ENCODE data around the gene MAFF.
A peak's percentile ranks its signal among the peaks of the same experiment; 100 is the strongest.

Gene MAFF

DNA sequence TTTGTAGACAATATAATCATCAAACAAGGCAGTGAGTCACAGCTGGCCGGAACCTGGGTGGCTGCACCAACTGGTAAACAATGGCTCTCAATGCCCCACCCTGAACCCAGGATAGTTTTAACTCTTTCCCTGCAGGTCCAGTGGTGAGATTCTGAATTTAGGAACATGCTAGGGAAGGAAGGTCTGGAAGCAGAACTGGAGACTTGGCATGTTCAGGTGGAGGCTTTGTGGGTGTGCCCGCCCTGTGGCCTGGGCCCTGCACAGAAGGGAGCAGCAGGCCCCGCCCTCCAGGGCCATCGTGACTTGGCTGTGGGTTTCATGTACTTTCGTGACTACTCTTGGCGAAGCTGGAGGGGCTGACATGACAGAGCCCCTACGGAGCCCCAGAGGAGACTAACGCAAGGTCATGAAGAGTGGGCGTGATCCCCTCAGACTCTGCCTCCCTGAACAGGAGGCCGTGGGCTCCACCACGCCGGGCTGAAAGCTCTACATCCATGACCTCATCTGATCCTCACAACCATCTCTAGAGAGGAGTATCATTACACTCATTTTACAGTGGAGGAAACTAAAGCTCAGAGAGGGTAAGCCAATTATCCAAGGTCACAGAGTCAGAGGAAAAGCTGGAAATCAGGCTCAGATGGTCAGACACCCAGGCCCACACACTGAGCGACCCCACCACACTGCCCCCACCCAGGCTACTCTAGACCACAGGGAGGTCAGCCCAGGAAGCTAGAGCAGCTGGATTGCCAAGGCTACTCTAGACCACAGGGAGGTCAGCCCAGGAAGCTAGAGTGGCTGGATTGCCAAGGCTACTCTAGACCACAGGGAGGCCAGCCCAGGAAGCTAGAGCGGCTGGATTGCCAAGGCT is 27.3 kb downstream of the MAFF start:
- Histone ChIP-seq H3K36me3 (replicated peaks; ENCODE audit: low read depth, low read length) (peaks cover 79% of the 10 kb centered on the region), H2AFZ (ENCODE audit: low read depth, low read length) (no peak overlapping the region), H3K27ac (ENCODE audit: low read length) (no peak overlapping the region), H3K4me3 (ENCODE audit: low read length) (no peak overlapping the region), H3K4me1 (ENCODE audit: low read length) (no peaks in the 10 kb centered on the region), H4K20me1 (ENCODE audit: insufficient read depth, low read length) (peaks cover 14% of the 10 kb centered on the region), H3K9me3 (ENCODE audit: insufficient read depth, low read length) (no peaks in the 10 kb centered on the region), H3K9ac (ENCODE audit: low read length) (no peak overlapping the region), H3K4me2 (ENCODE audit: low read length) (no peak overlapping the region), H3K79me2 (ENCODE audit: low read length) (no peaks in the 10 kb centered on the region), H3K27me3 (ENCODE audit: low read depth, low read length) (no peaks in the 10 kb centered on the region)
- TF ChIP-seq, protein P1, sequence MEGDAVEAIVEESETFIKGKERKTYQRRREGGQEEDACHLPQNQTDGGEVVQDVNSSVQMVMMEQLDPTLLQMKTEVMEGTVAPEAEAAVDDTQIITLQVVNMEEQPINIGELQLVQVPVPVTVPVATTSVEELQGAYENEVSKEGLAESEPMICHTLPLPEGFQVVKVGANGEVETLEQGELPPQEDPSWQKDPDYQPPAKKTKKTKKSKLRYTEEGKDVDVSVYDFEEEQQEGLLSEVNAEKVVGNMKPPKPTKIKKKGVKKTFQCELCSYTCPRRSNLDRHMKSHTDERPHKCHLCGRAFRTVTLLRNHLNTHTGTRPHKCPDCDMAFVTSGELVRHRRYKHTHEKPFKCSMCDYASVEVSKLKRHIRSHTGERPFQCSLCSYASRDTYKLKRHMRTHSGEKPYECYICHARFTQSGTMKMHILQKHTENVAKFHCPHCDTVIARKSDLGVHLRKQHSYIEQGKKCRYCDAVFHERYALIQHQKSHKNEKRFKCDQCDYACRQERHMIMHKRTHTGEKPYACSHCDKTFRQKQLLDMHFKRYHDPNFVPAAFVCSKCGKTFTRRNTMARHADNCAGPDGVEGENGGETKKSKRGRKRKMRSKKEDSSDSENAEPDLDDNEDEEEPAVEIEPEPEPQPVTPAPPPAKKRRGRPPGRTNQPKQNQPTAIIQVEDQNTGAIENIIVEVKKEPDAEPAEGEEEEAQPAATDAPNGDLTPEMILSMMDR (IDR thresholded peaks at IDR 0.05; ENCODE audit: low read depth, low read length), result no peak
- TF ChIP-seq EZH2phosphoT487 (IDR thresholded peaks at IDR 0.05; ENCODE audit: low read depth), result no peak

DNA sequence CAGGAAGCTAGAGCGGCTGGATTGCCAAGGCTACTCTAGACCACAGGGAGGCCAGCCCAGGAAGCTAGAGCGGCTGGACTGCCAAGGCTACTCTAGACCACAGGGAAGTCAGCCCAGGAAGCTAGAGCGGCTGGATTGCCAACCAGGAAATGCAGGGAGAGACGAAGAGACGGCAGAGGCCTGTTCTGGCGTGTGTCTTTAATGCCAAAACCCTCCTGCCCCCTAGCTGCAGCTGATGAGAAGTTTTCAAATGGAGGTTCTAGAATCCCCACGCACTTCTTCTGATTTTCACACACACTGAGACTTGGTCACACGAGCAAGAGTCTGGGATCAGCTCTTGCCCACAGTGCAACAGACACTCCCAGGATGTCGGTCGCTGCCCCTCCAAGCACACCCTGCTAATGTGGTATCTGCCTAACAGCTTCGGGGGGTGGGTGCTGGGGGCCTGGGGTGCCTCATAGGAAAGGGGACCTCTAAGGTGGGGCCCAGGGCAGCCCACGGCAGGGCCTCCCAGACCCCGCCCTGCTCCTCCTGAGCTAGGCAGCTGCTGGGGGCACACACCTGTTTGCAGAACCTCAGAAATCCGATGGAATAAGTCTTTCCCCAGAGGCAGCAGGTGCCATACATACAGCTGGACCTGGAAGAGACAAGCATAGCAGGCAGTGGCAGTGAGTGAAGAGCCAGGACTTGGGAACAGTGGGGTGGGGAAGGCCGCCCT is 28.5 kb downstream of the MAFF start:
- Histone ChIP-seq H3K79me2 (ENCODE audit: low read length) (no peaks in the 10 kb centered on the region), H3K27ac (ENCODE audit: low read length) (no peak overlapping the region), H4K20me1 (ENCODE audit: insufficient read depth, low read length) (peaks cover 22% of the 10 kb centered on the region)

DNA sequence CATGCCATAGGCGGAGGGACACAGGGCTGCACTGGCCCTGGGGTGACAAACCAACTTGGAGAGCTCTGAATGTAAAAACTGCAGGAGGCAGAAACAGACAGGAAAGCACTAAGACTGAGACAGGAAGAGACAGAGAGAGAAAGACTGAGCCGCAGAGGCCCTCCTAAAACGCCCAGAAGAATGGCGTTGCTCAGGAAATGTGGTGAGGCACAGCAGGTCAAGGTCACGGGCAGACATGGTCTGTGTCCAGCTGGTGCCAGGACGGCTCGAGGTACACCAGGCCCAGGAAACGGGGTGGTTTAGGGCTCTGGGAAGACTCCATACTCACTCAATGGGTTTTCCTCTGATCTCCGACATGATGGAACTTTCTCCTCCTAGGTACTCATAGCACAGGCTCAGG is 29.1 kb downstream of the MAFF start:
- H3K4me2 ChIP-seq (ENCODE audit: low read length), result no peak overlapping the region
- TF ChIP-seq, protein P1 (IDR thresholded peaks at IDR 0.05; ENCODE audit: low read depth, low read length), result no peak
- no peak for TF ChIP-seq EZH2phosphoT487 (IDR thresholded peaks at IDR 0.05; ENCODE audit: low read depth)
- no peak overlapping the region for H3K27ac ChIP-seq (ENCODE audit: low read length)
- no peaks in the 10 kb centered on the region for H3K79me2 ChIP-seq (ENCODE audit: low read length)
- no peaks in the 10 kb centered on the region for H3K27me3 ChIP-seq (ENCODE audit: low read depth, low read length)
- no peaks in the 10 kb centered on the region for H3K4me1 ChIP-seq (ENCODE audit: low read length)
- H4K20me1 ChIP-seq (ENCODE audit: insufficient read depth, low read length), result peaks cover 29% of the 10 kb centered on the region
- peaks cover 82% of the 10 kb centered on the region for H3K36me3 ChIP-seq (replicated peaks; ENCODE audit: low read depth, low read length)
- no peak overlapping the region for H2AFZ ChIP-seq (ENCODE audit: low read depth, low read length)
- H3K4me3 ChIP-seq (ENCODE audit: low read length), result no peak overlapping the region
- H3K9me3 ChIP-seq (ENCODE audit: insufficient read depth, low read length), result no peaks in the 10 kb centered on the region
- H3K9ac ChIP-seq (ENCODE audit: low read length), result no peak overlapping the region

More for the DNA sequence above, 28.5 kb downstream of the MAFF start:
- Histone ChIP-seq H3K9me3 (ENCODE audit: insufficient read depth, low read length) (no peaks in the 10 kb centered on the region), H3K27me3 (ENCODE audit: low read depth, low read length) (no peaks in the 10 kb centered on the region), H3K4me2 (ENCODE audit: low read length) (no peak overlapping the region), H3K36me3 (replicated peaks; ENCODE audit: low read depth, low read length) (peaks cover 81% of the 10 kb centered on the region), H3K4me1 (ENCODE audit: low read length) (no peaks in the 10 kb centered on the region), H2AFZ (ENCODE audit: low read depth, low read length) (no peak overlapping the region), H3K9ac (ENCODE audit: low read length) (no peak overlapping the region), H3K4me3 (ENCODE audit: low read length) (no peak overlapping the region)
- TF ChIP-seq, protein P1 (IDR thresholded peaks at IDR 0.05; ENCODE audit: low read depth, low read length), result peak; percentile 28
- TF ChIP-seq EZH2phosphoT487 (IDR thresholded peaks at IDR 0.05; ENCODE audit: low read depth), result no peak

DNA sequence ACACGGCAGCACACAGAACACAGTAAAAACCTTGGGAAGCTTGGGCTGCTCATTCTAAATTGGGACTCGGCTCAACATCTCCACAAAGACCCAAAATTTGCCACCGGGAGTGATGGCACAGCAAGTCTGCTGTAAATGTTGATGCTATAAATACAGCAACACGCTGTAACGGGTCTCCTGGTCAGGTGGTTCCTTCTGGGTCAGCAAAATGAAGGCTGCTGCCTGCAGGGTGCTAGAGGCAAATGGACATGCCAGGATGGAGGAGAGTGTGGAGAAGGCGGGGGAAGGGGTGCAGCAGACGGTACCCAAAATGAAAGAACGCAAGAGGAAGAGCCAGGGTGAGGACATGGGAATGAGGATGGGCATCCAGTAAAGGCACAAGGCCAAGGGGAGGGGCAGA is 30.4 kb downstream of the MAFF start:
- peaks cover 35% of the 10 kb centered on the region for H4K20me1 ChIP-seq (ENCODE audit: insufficient read depth, low read length)
- no peak overlapping the region for H3K4me2 ChIP-seq (ENCODE audit: low read length)
- H3K79me2 ChIP-seq (ENCODE audit: low read length), result peaks cover 2% of the 10 kb centered on the region; the same call in 1 of the 2 replicates
- H3K27me3 ChIP-seq (ENCODE audit: low read depth, low read length), result no peaks in the 10 kb centered on the region
- H3K9me3 ChIP-seq (ENCODE audit: insufficient read depth, low read length), result no peaks in the 10 kb centered on the region
- no peak overlapping the region for H3K27ac ChIP-seq (ENCODE audit: low read length)
- H3K9ac ChIP-seq (ENCODE audit: low read length), result no peak overlapping the region
- H2AFZ ChIP-seq (ENCODE audit: low read depth, low read length), result no peak overlapping the region
- H3K4me1 ChIP-seq (ENCODE audit: low read length), result no peaks in the 10 kb centered on the region
- H3K36me3 ChIP-seq (replicated peaks; ENCODE audit: low read depth, low read length), result peaks cover 86% of the 10 kb centered on the region
- TF ChIP-seq, protein P1 (IDR thresholded peaks at IDR 0.05; ENCODE audit: low read depth, low read length), result no peak
- no peak for TF ChIP-seq EZH2phosphoT487 (IDR thresholded peaks at IDR 0.05; ENCODE audit: low read depth)
- H3K4me3 ChIP-seq (ENCODE audit: low read length), result no peak overlapping the region

Data from OCI-LY3 (cell line).